Measurements from ENCODE around the gene TMPRSS2. TPM values are rescaled to one million over a fixed set of nuclear protein-coding genes. Genes with fewer than 3 reads are reported as not detected.
A peak's percentile ranks its signal among the peaks of the same experiment; 100 is the strongest.
"Not testable (repeated sequence)": the region's sequence is repeated elsewhere in the genome, so short reads cannot be mapped to it uniquely, and the experiment has no call there.

The TMPRSS2 gene
- total RNA-seq, 1 donor from 2014 or later, result 0.84 TPM

- H2AFZ ChIP-seq (ENCODE audit: low read depth, low read length), result peak overlapping the region; percentile 88
- no peaks in the 10 kb centered on the region for H4K20me1 ChIP-seq (ENCODE audit: insufficient read depth, low read length)
- no peaks in the 10 kb centered on the region for H3K36me3 ChIP-seq (ENCODE audit: insufficient read depth, low read length)
- TF ChIP-seq, protein P1, sequence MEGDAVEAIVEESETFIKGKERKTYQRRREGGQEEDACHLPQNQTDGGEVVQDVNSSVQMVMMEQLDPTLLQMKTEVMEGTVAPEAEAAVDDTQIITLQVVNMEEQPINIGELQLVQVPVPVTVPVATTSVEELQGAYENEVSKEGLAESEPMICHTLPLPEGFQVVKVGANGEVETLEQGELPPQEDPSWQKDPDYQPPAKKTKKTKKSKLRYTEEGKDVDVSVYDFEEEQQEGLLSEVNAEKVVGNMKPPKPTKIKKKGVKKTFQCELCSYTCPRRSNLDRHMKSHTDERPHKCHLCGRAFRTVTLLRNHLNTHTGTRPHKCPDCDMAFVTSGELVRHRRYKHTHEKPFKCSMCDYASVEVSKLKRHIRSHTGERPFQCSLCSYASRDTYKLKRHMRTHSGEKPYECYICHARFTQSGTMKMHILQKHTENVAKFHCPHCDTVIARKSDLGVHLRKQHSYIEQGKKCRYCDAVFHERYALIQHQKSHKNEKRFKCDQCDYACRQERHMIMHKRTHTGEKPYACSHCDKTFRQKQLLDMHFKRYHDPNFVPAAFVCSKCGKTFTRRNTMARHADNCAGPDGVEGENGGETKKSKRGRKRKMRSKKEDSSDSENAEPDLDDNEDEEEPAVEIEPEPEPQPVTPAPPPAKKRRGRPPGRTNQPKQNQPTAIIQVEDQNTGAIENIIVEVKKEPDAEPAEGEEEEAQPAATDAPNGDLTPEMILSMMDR (IDR thresholded peaks at IDR 0.05; ENCODE audit: insufficient read depth, low read depth, low read length), result no peak
- TF ChIP-seq EZH2 (IDR thresholded peaks at IDR 0.05; ENCODE audit: insufficient read depth, low read length), result no peak
- H3K4me2 ChIP-seq (ENCODE audit: low read length), result peak overlapping the region; percentile 93
- H3K9me3 Mint-ChIP-seq (ENCODE audit: unreplicated experiment), result no peaks in the 10 kb centered on the region
- FAIRE-seq, result no peak
- H3K27me3 Mint-ChIP-seq (ENCODE audit: low read depth, unreplicated experiment), result peaks cover 2% of the 10 kb centered on the region
- peaks cover 9% of the 10 kb centered on the region for H3K4me1 ChIP-seq (ENCODE audit: insufficient read depth, low read length)
- DNase-seq (ENCODE audit: low read depth), result no peak
- H3K27ac Mint-ChIP-seq (ENCODE audit: unreplicated experiment), result peak overlapping the region; percentile 94
- H3K27me3 ChIP-seq (ENCODE audit: insufficient read depth, low read length), result peaks cover 10% of the 10 kb centered on the region
- no peaks in the 10 kb centered on the region for H3K79me2 ChIP-seq (ENCODE audit: insufficient read depth, low read length)
- H3K9ac ChIP-seq (ENCODE audit: low read length), result peak overlapping the region; percentile 65
- no peaks in the 10 kb centered on the region for H3K9me3 ChIP-seq (ENCODE audit: insufficient read depth, low read depth, low read length)
- no peak overlapping the region for H3K27ac ChIP-seq (ENCODE audit: low read depth, low read length)
- peak overlapping the region; percentile 57 for H3K4me3 ChIP-seq (ENCODE audit: insufficient read depth, low read depth, low read length)
- H3K4me3 Mint-ChIP-seq (ENCODE audit: unreplicated experiment), result peak overlapping the region; percentile 91
- peaks cover 34% of the 10 kb centered on the region for H3K4me1 Mint-ChIP-seq (ENCODE audit: low read depth, unreplicated experiment)
- H3K36me3 Mint-ChIP-seq (ENCODE audit: low read depth, unreplicated experiment), result peaks cover 14% of the 10 kb centered on the region
These were observed 82.4 kb downstream of the TMPRSS2 start for GRCh38 chr21:41425588-41425953.

DNA sequence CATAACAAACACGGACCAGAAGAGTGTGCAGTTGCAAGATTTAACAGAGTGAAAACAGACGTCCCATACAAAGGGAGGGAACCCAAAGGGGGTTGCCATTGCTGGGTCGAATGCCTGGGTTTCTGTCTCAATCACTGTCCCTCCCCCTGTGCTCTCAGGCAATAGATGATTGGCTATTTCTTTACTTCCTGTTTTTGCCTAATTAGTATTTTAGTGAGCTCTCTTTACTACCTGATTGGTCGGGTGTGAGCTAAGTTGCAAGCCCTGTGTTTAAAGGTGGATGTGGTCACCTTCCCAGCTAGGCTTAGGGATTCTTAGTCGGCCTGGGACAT is 84.7 kb downstream of the TMPRSS2 start:
- H3K27ac Mint-ChIP-seq (ENCODE audit: unreplicated experiment); H3K4me3 ChIP-seq (ENCODE audit: insufficient read depth, low read depth, low read length); H4K20me1 ChIP-seq (ENCODE audit: insufficient read depth, low read length); H3K4me3 Mint-ChIP-seq (ENCODE audit: unreplicated experiment); FAIRE-seq; H3K9ac ChIP-seq (ENCODE audit: low read length); H3K27me3 Mint-ChIP-seq (ENCODE audit: low read depth, unreplicated experiment); H3K4me2 ChIP-seq (ENCODE audit: low read length); H2AFZ ChIP-seq (ENCODE audit: low read depth, low read length); DNase-seq (ENCODE audit: low read depth); H3K9me3 Mint-ChIP-seq (ENCODE audit: unreplicated experiment); H3K9me3 ChIP-seq (ENCODE audit: insufficient read depth, low read depth, low read length); H3K27ac ChIP-seq (ENCODE audit: low read depth, low read length); H3K4me1 ChIP-seq (ENCODE audit: insufficient read depth, low read length); H3K79me2 ChIP-seq (ENCODE audit: insufficient read depth, low read length); H3K27me3 ChIP-seq (ENCODE audit: insufficient read depth, low read length); H3K36me3 ChIP-seq (ENCODE audit: insufficient read depth, low read length): not testable (repeated sequence)
- H3K36me3 Mint-ChIP-seq (ENCODE audit: low read depth, unreplicated experiment), result peaks cover 11% of the 10 kb centered on the region
- peaks cover 29% of the 10 kb centered on the region for H3K4me1 Mint-ChIP-seq (ENCODE audit: low read depth, unreplicated experiment)

GRCh38 chr21:41422546-41423304 is 85.2 kb downstream of the TMPRSS2 start:
- peaks cover 6% of the 10 kb centered on the region for H3K36me3 Mint-ChIP-seq (ENCODE audit: low read depth, unreplicated experiment)
- peaks cover 26% of the 10 kb centered on the region for H3K4me1 Mint-ChIP-seq (ENCODE audit: low read depth, unreplicated experiment)
- no peaks in the 10 kb centered on the region for H3K9me3 Mint-ChIP-seq (ENCODE audit: unreplicated experiment)
- H3K4me2 ChIP-seq (ENCODE audit: low read length), result no peak overlapping the region
- no peak for FAIRE-seq
- no peak overlapping the region for H3K4me3 Mint-ChIP-seq (ENCODE audit: unreplicated experiment)
- H2AFZ ChIP-seq (ENCODE audit: low read depth, low read length), result no peak overlapping the region
- H3K4me3 ChIP-seq (ENCODE audit: insufficient read depth, low read depth, low read length), result no peak overlapping the region
- H3K9ac ChIP-seq (ENCODE audit: low read length), result no peak overlapping the region
- TF ChIP-seq, protein P1 (IDR thresholded peaks at IDR 0.05; ENCODE audit: insufficient read depth, low read depth, low read length), result no peak
- no peak for TF ChIP-seq EZH2 (IDR thresholded peaks at IDR 0.05; ENCODE audit: insufficient read depth, low read length)
- H3K9me3 ChIP-seq (ENCODE audit: insufficient read depth, low read depth, low read length), result no peaks in the 10 kb centered on the region
- H3K79me2 ChIP-seq (ENCODE audit: insufficient read depth, low read length), result no peaks in the 10 kb centered on the region
- peaks cover 2% of the 10 kb centered on the region for H3K27me3 Mint-ChIP-seq (ENCODE audit: low read depth, unreplicated experiment)
- H3K36me3 ChIP-seq (ENCODE audit: insufficient read depth, low read length), result no peaks in the 10 kb centered on the region
- H3K27ac ChIP-seq (ENCODE audit: low read depth, low read length), result no peak overlapping the region
- no peak for DNase-seq (ENCODE audit: low read depth)
- H3K27ac Mint-ChIP-seq (ENCODE audit: unreplicated experiment), result no peak overlapping the region
- H3K4me1 ChIP-seq (ENCODE audit: insufficient read depth, low read length), result peaks cover 9% of the 10 kb centered on the region
- peaks cover 8% of the 10 kb centered on the region for H3K27me3 ChIP-seq (ENCODE audit: insufficient read depth, low read length)
- no peaks in the 10 kb centered on the region for H4K20me1 ChIP-seq (ENCODE audit: insufficient read depth, low read length)

DNA sequence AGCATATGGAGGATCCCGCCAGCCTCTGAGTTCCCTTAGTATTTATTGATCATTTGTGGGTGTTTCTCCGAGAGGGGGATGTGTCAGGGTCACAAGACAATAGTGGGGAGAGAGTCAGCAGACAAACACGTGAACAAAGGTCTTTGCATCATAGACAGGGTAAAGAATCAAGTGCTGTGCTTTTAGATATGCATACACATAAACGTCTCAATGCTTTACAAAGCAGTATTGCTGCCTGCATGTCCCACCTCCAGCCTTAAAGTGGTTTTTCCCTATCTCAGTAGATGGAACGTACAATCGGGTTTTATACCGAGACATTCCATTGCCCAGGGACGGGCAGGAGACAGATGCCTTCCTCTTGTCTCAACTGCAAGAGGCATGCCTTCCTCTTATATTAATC is 87.0 kb downstream of the TMPRSS2 start:
- H3K4me2 ChIP-seq (ENCODE audit: low read length), result peak overlapping the region; percentile 88
- not testable (repeated sequence) for H3K27me3 ChIP-seq (ENCODE audit: insufficient read depth, low read length); H3K4me1 ChIP-seq (ENCODE audit: insufficient read depth, low read length); FAIRE-seq; H3K79me2 ChIP-seq (ENCODE audit: insufficient read depth, low read length); H3K36me3 ChIP-seq (ENCODE audit: insufficient read depth, low read length); H4K20me1 ChIP-seq (ENCODE audit: insufficient read depth, low read length); DNase-seq (ENCODE audit: low read depth); H3K9me3 Mint-ChIP-seq (ENCODE audit: unreplicated experiment); H3K9me3 ChIP-seq (ENCODE audit: insufficient read depth, low read depth, low read length); H3K4me3 ChIP-seq (ENCODE audit: insufficient read depth, low read depth, low read length); H2AFZ ChIP-seq (ENCODE audit: low read depth, low read length); H3K36me3 Mint-ChIP-seq (ENCODE audit: low read depth, unreplicated experiment); H3K27me3 Mint-ChIP-seq (ENCODE audit: low read depth, unreplicated experiment)
- H3K9ac ChIP-seq (ENCODE audit: low read length), result peak overlapping the region; percentile 84
- H3K27ac ChIP-seq (ENCODE audit: low read depth, low read length), result peak overlapping the region; percentile 64
- peak overlapping the region; percentile 98 for H3K27ac Mint-ChIP-seq (ENCODE audit: unreplicated experiment)
- H3K4me3 Mint-ChIP-seq (ENCODE audit: unreplicated experiment), result peak overlapping the region; percentile 79
- peaks cover 21% of the 10 kb centered on the region for H3K4me1 Mint-ChIP-seq (ENCODE audit: low read depth, unreplicated experiment)
